PC-9 (cell line): ENCODE measurements around the gene BTBD16. TPM values are rescaled to one million over a fixed set of nuclear protein-coding genes. Genes with fewer than 3 reads are reported as not detected.

ENCODE experiments used
- BruUV-seq: library from RNA; stranded (reverse); fragments of 400-500 nt; replicated peaks from 2 replicates; lab custom pipeline; 2021; lab: Mats Ljungman, UMichigan
- CTCF ChIA-PET: fragments of 300-600 bp; sonication (Branson Sonifier 250); formaldehyde crosslinking; loops from one replicate; lab custom pipeline; 2022; ENCODE audit warnings: antibody characterized with exemption; lab: Charles Lee
- POLR2A ChIA-PET: fragments of 300-600 bp; sonication (Branson Sonifier 250); formaldehyde crosslinking; loops from one replicate; lab custom pipeline; 2022; ENCODE audit warnings: antibody characterized with exemption; ENCODE audit not compliant: unreplicated experiment; lab: Charles Lee
- DNase-seq, 2 experiments: peaks; one replicate each; pipeline versions ENCODE4 v3.0.0 to v3.0.0-alpha.2; 2015 to 2022; ENCODE audit warnings: mixed read lengths in 1 of 2
- H2AFZ ChIP-seq: fragments of 200-600 bp; sonication (generic); 2 replicates; pipeline ENCODE4 v1.8.1; 2017; ENCODE audit warnings: antibody characterized with exemption
- H3F3A ChIP-seq: fragments of 200-600 bp; sonication (generic); 2 replicates; pipeline ENCODE4 v1.8.1; 2017; ENCODE audit warnings: antibody characterized with exemption, mild to moderate bottlenecking, low read depth; ENCODE audit not compliant: insufficient read depth
- H3K27ac ChIP-seq: fragments of 200-600 bp; sonication (generic); 2 replicates; pipeline ENCODE4 v1.6.1; 2016; ENCODE audit warnings: mixed run types
- H3K27me3 ChIP-seq: fragments of 200-600 bp; sonication (generic); 2 replicates; pipeline ENCODE4 v1.6.1; 2016; ENCODE audit warnings: low read depth, mixed run types; ENCODE audit not compliant: insufficient read depth
- H3K36me3 ChIP-seq: fragments of 200-600 bp; sonication (generic); 2 replicates; pipeline ENCODE4 v1.6.1; 2016; ENCODE audit warnings: low read depth, mixed run types
- H3K4me1 ChIP-seq: fragments of 200-600 bp; sonication (generic); replicated peaks from 2 replicates; pipeline ENCODE4 v1.6.1; 2016; ENCODE audit warnings: mixed run types; ENCODE audit not compliant: insufficient read depth
- H3K4me2 ChIP-seq: fragments of 200-600 bp; sonication (generic); 2 replicates; pipeline ENCODE4 v1.6.1; 2017; ENCODE audit warnings: mixed run types
- H3K4me3 ChIP-seq: fragments of 200-600 bp; sonication (generic); 2 replicates; pipeline ENCODE4 v1.6.1; 2016; ENCODE audit warnings: mixed run types
- H3K79me2 ChIP-seq: fragments of 200-600 bp; sonication (generic); 2 replicates; pipeline ENCODE4 v1.6.1; 2017; ENCODE audit warnings: low read depth, mixed run types
- H3K9me2 ChIP-seq: fragments of 200-600 bp; sonication (generic); 2 replicates; pipeline ENCODE4 v1.8.1; 2017; ENCODE audit warnings: mild to moderate bottlenecking; ENCODE audit not compliant: insufficient read depth
- H3K9me3 ChIP-seq: fragments of 200-600 bp; sonication (generic); 2 replicates; pipeline ENCODE4 v1.8.1; 2016; ENCODE audit warnings: low read depth; ENCODE audit not compliant: insufficient read depth
- H4K20me1 ChIP-seq: fragments of 200-600 bp; sonication (generic); 2 replicates; pipeline ENCODE4 v1.8.1; 2017; ENCODE audit not compliant: insufficient read depth
- EZH2 ChIP-seq: fragments of 200-600 bp; sonication (generic); IDR thresholded peaks from 2 replicates; pipeline ENCODE4 v1.8.0; 2017; ENCODE audit warnings: antibody characterized with exemption, low read depth
- intact Hi-C: fragments of 100-400 bp; cut with micrococcal nuclease; formaldehyde crosslinking; loops from one replicate; pipeline ENCODE4 v1.10.0; 2022; ENCODE audit not compliant: unreplicated experiment
- total RNA-seq: library from RNA; stranded (reverse); gene quantifications from 2 replicates; pipeline ENCODE4 v1.2.3, GENCODE V29; 2021
- TF ChIP-seq, protein P1 (sequence below): fragments of 200-600 bp; sonication (generic); conservative IDR thresholded peaks from 2 replicates; pipeline ENCODE4 v1.6.1; 2017; ENCODE audit warnings: mixed run types, antibody characterized with exemption, mild to moderate bottlenecking, moderate library complexity

The BTBD16 gene
- total RNA-seq, 1 experiment from 2014 or later, result 0.37 TPM

DNA sequence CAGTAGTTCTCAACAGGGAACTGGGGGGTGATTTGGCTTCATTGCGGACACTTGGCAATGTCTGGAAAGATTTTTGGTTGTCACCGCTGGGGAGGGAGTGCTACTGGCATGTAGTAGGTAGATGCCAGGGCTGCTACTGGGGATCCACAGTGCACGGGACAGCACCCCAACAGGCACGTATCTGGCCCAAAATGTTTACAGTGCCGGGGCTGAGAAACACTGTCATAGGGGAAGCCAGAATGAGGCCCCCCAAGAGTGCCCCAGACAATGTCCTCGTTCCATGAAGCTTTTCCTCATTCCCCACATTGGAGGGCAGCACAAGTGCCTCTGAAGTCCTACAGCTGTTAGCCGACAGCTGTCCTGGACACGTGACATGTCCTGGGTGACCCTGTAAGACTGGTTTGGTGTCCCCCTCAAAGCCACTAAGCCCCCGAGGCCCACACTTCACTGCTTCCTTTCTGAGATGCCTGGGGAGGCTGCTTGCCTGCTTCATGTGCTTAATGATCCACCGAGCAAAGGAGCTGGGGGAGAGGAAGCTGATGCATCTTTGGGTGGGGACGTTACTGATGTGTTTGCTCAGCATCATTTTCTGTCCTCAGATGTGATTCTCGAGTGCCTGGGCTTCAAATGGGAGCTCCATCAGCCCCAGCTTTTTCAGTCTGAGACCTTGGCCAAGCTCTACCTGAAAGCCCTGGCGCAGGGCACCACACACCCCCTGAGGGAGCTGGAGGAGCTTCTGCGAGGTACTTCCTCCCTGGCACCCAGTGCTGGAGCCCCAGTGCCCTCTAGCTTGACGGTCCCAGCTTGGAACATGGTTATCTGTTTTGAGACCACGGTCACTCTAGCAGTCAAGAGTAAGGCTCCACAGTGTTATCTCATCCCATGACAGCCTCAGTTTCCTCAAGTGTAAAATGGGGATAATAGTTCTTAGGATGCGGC is 14.7 kb downstream of the BTBD16 start:
- intact Hi-C loops, result no loop called here
- Histone ChIP-seq H3K4me3 (no peak overlapping the region), H3K27me3 (no peaks in the 10 kb centered on the region), H3K36me3 (no peaks in the 10 kb centered on the region), H3K9me2 (no peaks in the 10 kb centered on the region), H3K4me1 (peaks cover 27% of the 10 kb centered on the region), H3K9me3 (no peaks in the 10 kb centered on the region), H3K79me2 (no peaks in the 10 kb centered on the region), H3F3A (no peaks in the 10 kb centered on the region), H3K27ac (no peak overlapping the region), H4K20me1 (no peaks in the 10 kb centered on the region), H2AFZ (no peak overlapping the region), H3K4me2 (no peak overlapping the region)
- ChIA-PET POLR2A (no interaction called here), CTCF (no interaction called here)
- TF ChIP-seq, protein P1, sequence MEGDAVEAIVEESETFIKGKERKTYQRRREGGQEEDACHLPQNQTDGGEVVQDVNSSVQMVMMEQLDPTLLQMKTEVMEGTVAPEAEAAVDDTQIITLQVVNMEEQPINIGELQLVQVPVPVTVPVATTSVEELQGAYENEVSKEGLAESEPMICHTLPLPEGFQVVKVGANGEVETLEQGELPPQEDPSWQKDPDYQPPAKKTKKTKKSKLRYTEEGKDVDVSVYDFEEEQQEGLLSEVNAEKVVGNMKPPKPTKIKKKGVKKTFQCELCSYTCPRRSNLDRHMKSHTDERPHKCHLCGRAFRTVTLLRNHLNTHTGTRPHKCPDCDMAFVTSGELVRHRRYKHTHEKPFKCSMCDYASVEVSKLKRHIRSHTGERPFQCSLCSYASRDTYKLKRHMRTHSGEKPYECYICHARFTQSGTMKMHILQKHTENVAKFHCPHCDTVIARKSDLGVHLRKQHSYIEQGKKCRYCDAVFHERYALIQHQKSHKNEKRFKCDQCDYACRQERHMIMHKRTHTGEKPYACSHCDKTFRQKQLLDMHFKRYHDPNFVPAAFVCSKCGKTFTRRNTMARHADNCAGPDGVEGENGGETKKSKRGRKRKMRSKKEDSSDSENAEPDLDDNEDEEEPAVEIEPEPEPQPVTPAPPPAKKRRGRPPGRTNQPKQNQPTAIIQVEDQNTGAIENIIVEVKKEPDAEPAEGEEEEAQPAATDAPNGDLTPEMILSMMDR, result no peak
- no peak for TF ChIP-seq EZH2
- no peak for DNase-seq
- BruUV-seq, result no TSS peak

DNA sequence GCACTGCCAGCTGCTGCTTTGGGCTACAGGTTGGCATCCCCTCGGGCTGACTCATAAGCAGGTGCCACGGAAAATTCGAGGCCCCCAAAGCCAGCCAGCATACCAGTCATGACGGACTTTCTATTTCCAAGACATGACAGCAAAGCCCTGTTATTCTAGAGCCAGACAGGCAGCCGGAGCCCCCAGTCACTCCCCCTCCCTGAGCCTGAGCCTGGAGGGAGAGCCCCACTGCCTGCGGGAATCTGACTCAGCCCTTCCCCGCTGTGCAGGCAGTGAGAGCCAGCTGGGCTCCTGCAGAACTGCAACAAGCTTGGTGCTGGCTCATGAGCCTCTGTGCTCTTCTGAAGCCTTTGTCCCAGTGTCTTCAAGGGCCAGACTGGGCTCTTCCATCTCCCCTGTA is 15.8 kb downstream of the BTBD16 start:
- Histone ChIP-seq H3K36me3 (no peaks in the 10 kb centered on the region), H3K9me3 (no peaks in the 10 kb centered on the region), H3K4me1 (peaks cover 35% of the 10 kb centered on the region), H3K79me2 (no peaks in the 10 kb centered on the region), H3F3A (no peaks in the 10 kb centered on the region), H3K27me3 (no peaks in the 10 kb centered on the region), H3K27ac (no peak overlapping the region), H3K4me2 (peak overlapping the region; percentile 44), H2AFZ (no peak overlapping the region), H3K9me2 (no peaks in the 10 kb centered on the region), H4K20me1 (no peaks in the 10 kb centered on the region), H3K4me3 (no peak overlapping the region)
- TF ChIP-seq, protein P1, result no peak
- CTCF ChIA-PET, result no interaction called here
- no TSS peak for BruUV-seq
- intact Hi-C loops, result no loop called here
- peak; percentile 71 to 76 for DNase-seq
- POLR2A ChIA-PET, result interaction anchor here (0.5 kb wide), 1 partner anchor 30 kb away, joined by 4 read pairs; no protein-coding TSS in a partner anchor

DNA sequence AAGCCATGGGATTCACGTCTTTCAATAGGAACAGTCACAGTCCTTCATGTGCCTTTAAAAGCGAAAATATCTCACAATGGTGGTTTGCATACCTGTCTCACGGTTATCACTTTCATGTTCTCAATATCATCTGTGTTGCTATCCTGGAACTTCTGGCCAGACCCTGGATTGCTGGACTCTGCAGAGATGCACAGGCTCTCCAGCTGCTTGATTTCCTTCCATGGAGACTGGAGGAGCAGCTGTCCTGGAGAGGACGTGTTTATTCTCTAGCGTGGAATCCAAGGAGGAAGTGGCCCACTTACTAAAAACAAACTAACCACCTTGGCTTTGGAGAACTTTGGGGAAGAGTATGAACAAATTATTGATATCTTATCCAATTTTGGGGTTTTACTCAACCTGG is 16.5 kb downstream of the BTBD16 start:
- BruUV-seq, result no TSS peak
- intact Hi-C loops, result no loop called here
- no peak for TF ChIP-seq EZH2
- TF ChIP-seq, protein P1, result no peak

More for the DNA sequence above, 16.5 kb downstream of the BTBD16 start:
- no peak overlapping the region for H3K27ac ChIP-seq
- H3K4me2 ChIP-seq, result peak overlapping the region; percentile 44; the same call in 1 of the 2 replicates
- H4K20me1 ChIP-seq, result no peaks in the 10 kb centered on the region
- H3K79me2 ChIP-seq, result no peaks in the 10 kb centered on the region
- peaks cover 5% of the 10 kb centered on the region; the same call in 1 of the 2 replicates for H3F3A ChIP-seq
- peaks cover 43% of the 10 kb centered on the region for H3K4me1 ChIP-seq
- ChIA-PET POLR2A (no interaction called here), CTCF (no interaction called here)
- no peaks in the 10 kb centered on the region for H3K9me3 ChIP-seq
- H3K9me2 ChIP-seq, result no peaks in the 10 kb centered on the region
- H3K4me3 ChIP-seq, result no peak overlapping the region
- no peak overlapping the region for H2AFZ ChIP-seq
- H3K27me3 ChIP-seq, result no peaks in the 10 kb centered on the region
- H3K36me3 ChIP-seq, result no peaks in the 10 kb centered on the region
- DNase-seq, result no peak
